ENCODE data around the gene ARPIN. TPM values are rescaled to one million over a fixed set of nuclear protein-coding genes. Genes with fewer than 3 reads are reported as not detected.

The ARPIN gene
- total RNA-seq, 5 donors from 2014 or later (not counting 1 experiment from before 2014, with no cell fraction given), result 0.03 to 0.09 (median 0.06) TPM; not detected in 1

DNA sequence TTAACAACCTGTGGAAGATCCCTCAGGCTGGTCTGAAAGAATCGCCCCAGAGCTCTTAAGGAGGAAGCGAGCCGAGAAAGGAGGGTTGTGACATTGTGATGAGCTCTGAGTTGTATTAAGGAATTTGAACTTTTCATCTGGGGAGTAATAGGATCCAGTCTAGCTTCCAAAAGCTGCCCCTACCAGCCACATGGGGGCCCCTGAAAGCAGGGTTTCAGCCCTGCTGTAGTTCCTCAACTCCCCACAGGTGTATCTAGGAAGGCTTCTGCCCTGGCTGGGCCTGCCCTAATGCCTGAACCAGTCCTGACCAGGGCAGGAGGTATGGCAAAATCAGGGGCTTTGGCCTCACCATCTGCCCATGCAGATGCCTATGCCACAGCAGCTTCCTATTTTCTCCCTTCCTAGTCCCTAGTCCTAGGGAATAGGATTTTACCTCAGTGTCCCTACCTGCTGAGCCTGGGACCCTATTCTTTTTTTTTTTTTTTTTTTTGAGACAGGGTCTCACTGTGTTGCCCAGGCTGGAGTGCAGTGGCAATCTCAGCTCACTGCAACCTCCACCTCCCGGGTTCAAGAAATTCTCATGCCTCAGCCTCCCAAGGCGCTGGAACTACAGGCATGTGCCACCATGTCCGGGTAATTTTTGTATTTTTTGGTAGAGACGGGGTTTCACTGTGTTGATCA lies 14.0 kb downstream of the ARPIN start:
- Mint-ChIP-seq H3K4me3 (no peak overlapping the region), H3K27ac (no peak overlapping the region), H3K36me3 (no peaks in the 10 kb centered on the region), H3K9me3 (no peaks in the 10 kb centered on the region), H3K4me1 (peaks cover 12 to 13% (median 13%) of the 10 kb centered on the region in 3 donors), H3K27me3 (no peaks in the 10 kb centered on the region)
- Histone ChIP-seq H3K4me1 (ENCODE audit: control insufficient read depth in 1 of 2, extremely low read depth in 1 of 2, insufficient read depth in 2 of 2, low read length in 2 of 2) (peaks cover 0 to 7% of the 10 kb centered on the region in 2 experiments), H3K27ac (ENCODE audit: low read length) (no peak overlapping the region), H3K9me3 (no peaks in the 10 kb centered on the region), H3K36me3 (ENCODE audit: control insufficient read depth in 2 of 2, extremely low read depth in 1 of 2, insufficient read depth in 1 of 2, low read length in 1 of 2) (no peaks in the 10 kb centered on the region), H3K4me3 (ENCODE audit: control insufficient read depth in 1 of 2, extremely low read depth in 1 of 2, low read length in 1 of 2) (no peak overlapping the region), H3K27me3 (replicated peaks in 1 of 2; ENCODE audit: control insufficient read depth in 2 of 2, extremely low read depth in 1 of 2, insufficient read depth in 2 of 2, low read length in 1 of 2) (peaks cover 0 to 6% of the 10 kb centered on the region in 2 experiments)
- WGBS (ENCODE audit: insufficient coverage), result 89% methylated on average over 3 of the region's 7 CpGs
- ChIA-PET CTCF (interaction anchor here (0.5 to 1.4 kb wide), 10 partner anchors 9 to 1031 kb away, joined by 3 to 10 read pairs (median 4); no protein-coding TSS in a partner anchor), POLR2A (no interaction called here)
- ATAC-seq (replicated peaks in 1 of 4), result peak; percentile 40 to 64 (median 50)
- peak in 34 of 35 experiments; percentile 8 to 65 (median 36) for DNase-seq

GRCh38 chr15:89898146-89898545 lies 14.6 kb downstream of the ARPIN start:
- Mint-ChIP-seq H3K4me1 (peaks cover 16 to 19% (median 19%) of the 10 kb centered on the region in 3 donors), H3K27me3 (no peaks in the 10 kb centered on the region), H3K36me3 (no peaks in the 10 kb centered on the region), H3K9me3 (no peaks in the 10 kb centered on the region), H3K27ac (no peak overlapping the region), H3K4me3 (no peak overlapping the region)
- no peak overlapping the region for H3K27ac ChIP-seq (ENCODE audit: low read length)
- no peak overlapping the region for H3K4me3 ChIP-seq (ENCODE audit: control insufficient read depth in 1 of 2, extremely low read depth in 1 of 2, low read length in 1 of 2)
- peaks cover 0 to 3% of the 10 kb centered on the region in 2 experiments for H3K27me3 ChIP-seq (replicated peaks in 1 of 2; ENCODE audit: control insufficient read depth in 2 of 2, extremely low read depth in 1 of 2, insufficient read depth in 2 of 2, low read length in 1 of 2)
- no peaks in the 10 kb centered on the region for H3K36me3 ChIP-seq (ENCODE audit: control insufficient read depth in 2 of 2, extremely low read depth in 1 of 2, insufficient read depth in 1 of 2, low read length in 1 of 2)
- DNase-seq (no peak), ATAC-seq (replicated peaks in 1 of 4) (no peak)
- ChIA-PET CTCF (interaction anchor here (0.5 to 1.4 kb wide), 10 partner anchors 8 to 1032 kb away, joined by 3 to 10 read pairs (median 4); no protein-coding TSS in a partner anchor), POLR2A (no interaction called here)
- H3K4me1 ChIP-seq (ENCODE audit: control insufficient read depth in 1 of 2, extremely low read depth in 1 of 2, insufficient read depth in 2 of 2, low read length in 2 of 2), result peaks cover 3 to 12% of the 10 kb centered on the region in 2 experiments
- H3K9me3 ChIP-seq, result no peaks in the 10 kb centered on the region
- WGBS (ENCODE audit: insufficient coverage), result no CpG with 5 or more reads among the region's 2 CpGs

GRCh38 chr15:89893696-89894447 lies 18.9 kb downstream of the ARPIN start, which contains the start of gene AP3S2:
AP3S2 (minus strand) TSS chr15:89893994; CDS start chr15:89893949, 45 bp downstream.
- ChIA-PET CTCF (interaction anchor here (0.9 to 1.9 kb wide), 4 partner anchors 19 to 338 kb away, joined by 3 to 17 read pairs (median 4); no protein-coding TSS in a partner anchor), POLR2A (interaction anchor here (1.2 to 1.3 kb wide), 2 partner anchors 19 to 45 kb away, joined by 4 to 7 read pairs; no protein-coding TSS in a partner anchor)
- peak within 1 kb of the TSS; percentile 95 to 99 for H3K4me3 ChIP-seq (ENCODE audit: control insufficient read depth in 1 of 2, extremely low read depth in 1 of 2, low read length in 1 of 2)
- ATAC-seq (replicated peaks in 1 of 4), result peak; percentile 94 to 97 (median 94)
- Mint-ChIP-seq H3K27me3 (no peaks in the 10 kb centered on the region), H3K4me1 (peaks cover 42 to 50% (median 48%) of the 10 kb centered on the region in 3 donors), H3K27ac (peak within 1 kb of the TSS; percentile 95), H3K9me3 (no peaks in the 10 kb centered on the region), H3K4me3 (peak within 1 kb of the TSS; percentile 95 to 98 (median 96)), H3K36me3 (peaks cover 5% of the 10 kb centered on the region)
- no peaks in the 10 kb centered on the region for H3K9me3 ChIP-seq
- WGBS (ENCODE audit: insufficient coverage), result 0% methylated on average over 57 of the region's 62 CpGs
- peaks cover 2 to 7% of the 10 kb centered on the region in 2 donors for H3K36me3 ChIP-seq (ENCODE audit: control insufficient read depth in 2 of 2, extremely low read depth in 1 of 2, insufficient read depth in 1 of 2, low read length in 1 of 2)
- H3K27ac ChIP-seq (ENCODE audit: low read length), result peak within 1 kb of the TSS; percentile 88
- H3K4me1 ChIP-seq (ENCODE audit: control insufficient read depth in 1 of 2, extremely low read depth in 1 of 2, insufficient read depth in 2 of 2, low read length in 2 of 2), result peaks cover 13 to 28% of the 10 kb centered on the region in 2 experiments
- no peaks in the 10 kb centered on the region for H3K27me3 ChIP-seq (replicated peaks in 1 of 2; ENCODE audit: control insufficient read depth in 2 of 2, extremely low read depth in 1 of 2, insufficient read depth in 2 of 2, low read length in 1 of 2)
- DNase-seq, result peak; percentile 74 to 92 (median 85)

DNA sequence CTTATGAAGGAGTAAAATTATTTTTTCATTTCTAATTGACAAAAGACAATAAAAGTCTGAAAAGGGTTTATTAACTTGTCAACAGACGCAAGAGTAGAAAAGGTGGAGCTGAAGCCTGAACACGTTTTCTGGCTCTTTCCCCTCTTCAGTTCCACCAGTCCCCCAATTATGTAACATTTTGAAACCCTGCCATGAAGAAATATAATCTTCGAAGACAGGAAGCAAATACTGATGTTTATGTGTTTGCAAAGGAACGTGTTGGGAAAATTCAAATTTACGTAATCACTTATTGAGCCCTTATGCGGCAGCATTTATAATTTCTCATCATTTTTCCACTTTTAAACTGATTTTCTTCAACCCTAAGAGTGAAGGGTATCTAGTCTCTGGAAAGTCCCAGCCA lies 19.7 kb downstream of the ARPIN start:
- peaks cover 42 to 50% (median 49%) of the 10 kb centered on the region in 3 donors for H3K4me1 Mint-ChIP-seq
- WGBS (ENCODE audit: insufficient coverage), result no CpG with 5 or more reads among the region's 6 CpGs
- peaks cover 14% of the 10 kb centered on the region for H3K36me3 Mint-ChIP-seq

DNA sequence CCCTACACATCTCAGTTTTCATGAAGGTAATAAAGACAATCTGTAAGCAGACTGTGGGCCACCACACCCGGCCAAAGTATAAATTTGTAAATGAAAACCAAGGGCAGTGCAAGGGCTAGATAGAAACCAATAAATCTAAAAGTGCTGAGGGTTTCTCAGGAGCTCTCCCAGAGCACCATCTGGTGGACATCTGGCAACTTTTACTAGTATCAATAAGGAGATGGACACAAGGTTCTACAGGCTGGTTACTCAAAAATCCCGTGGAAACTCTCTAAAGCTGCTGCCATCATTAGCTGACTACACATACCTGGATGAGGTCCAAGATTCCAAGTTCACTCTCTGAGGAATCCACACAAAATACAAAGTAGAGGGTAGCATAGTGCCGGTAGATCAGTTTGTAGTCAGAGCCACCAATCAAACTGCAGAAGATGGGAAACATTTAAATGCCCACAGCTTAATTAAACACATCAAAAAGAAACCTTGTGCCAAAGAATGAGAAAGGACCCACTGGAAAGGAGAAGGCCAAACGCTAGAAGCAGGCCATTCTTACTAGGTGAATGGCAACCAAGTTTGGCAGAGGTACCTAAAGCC lies 24.4 kb downstream of the ARPIN start:
- Histone ChIP-seq H3K27ac (ENCODE audit: low read length) (no peak overlapping the region), H3K4me1 (ENCODE audit: control insufficient read depth in 1 of 2, extremely low read depth in 1 of 2, insufficient read depth in 2 of 2, low read length in 2 of 2) (peaks cover 12 to 18% of the 10 kb centered on the region in 2 experiments), H3K27me3 (replicated peaks in 1 of 2; ENCODE audit: control insufficient read depth in 2 of 2, extremely low read depth in 1 of 2, insufficient read depth in 2 of 2, low read length in 1 of 2) (no peaks in the 10 kb centered on the region), H3K4me3 (ENCODE audit: control insufficient read depth in 1 of 2, extremely low read depth in 1 of 2, low read length in 1 of 2) (no peak overlapping the region), H3K36me3 (ENCODE audit: control insufficient read depth in 2 of 2, extremely low read depth in 1 of 2, insufficient read depth in 1 of 2, low read length in 1 of 2) (peaks cover 7 to 44% of the 10 kb centered on the region in 2 donors), H3K9me3 (no peaks in the 10 kb centered on the region)
- peaks cover 28 to 32% (median 32%) of the 10 kb centered on the region in 3 donors for H3K4me1 Mint-ChIP-seq
- ChIA-PET CTCF (interaction anchor here (0.6 to 5.8 kb wide), 6 partner anchors 10 to 36 kb away, joined by 3 to 27 read pairs (median 3); no protein-coding TSS in a partner anchor), POLR2A (interaction anchor here in 1 of 2 donors (0.9 kb wide), 1 partner anchor 12 kb away, joined by 3 read pairs; no protein-coding TSS in a partner anchor)
- H3K27me3 Mint-ChIP-seq, result no peaks in the 10 kb centered on the region
- H3K27ac Mint-ChIP-seq, result no peak overlapping the region
- WGBS (ENCODE audit: insufficient coverage), result no CpG with 5 or more reads among the region's 4 CpGs
- peaks cover 22% of the 10 kb centered on the region for H3K36me3 Mint-ChIP-seq
- ATAC-seq (replicated peaks in 1 of 4), result no peak
- H3K4me3 Mint-ChIP-seq, result no peak overlapping the region
- no peak for DNase-seq
- no peaks in the 10 kb centered on the region for H3K9me3 Mint-ChIP-seq

More for the DNA sequence above, 19.7 kb downstream of the ARPIN start:
- CTCF ChIA-PET, result interaction anchor here in 1 of 2 donors (0.9 to 1.8 kb wide), 2 partner anchors 18 to 178 kb away, joined by 5 to 6 read pairs; no protein-coding TSS in a partner anchor
- DNase-seq, result peak in 1 of 35 experiments; percentile 12
- Histone ChIP-seq H3K36me3 (ENCODE audit: control insufficient read depth in 2 of 2, extremely low read depth in 1 of 2, insufficient read depth in 1 of 2, low read length in 1 of 2) (peaks cover 7 to 11% of the 10 kb centered on the region in 2 donors), H3K27ac (ENCODE audit: low read length) (peak overlapping the region; percentile 88), H3K4me1 (ENCODE audit: control insufficient read depth in 1 of 2, extremely low read depth in 1 of 2, insufficient read depth in 2 of 2, low read length in 2 of 2) (peaks cover 13 to 28% of the 10 kb centered on the region in 2 experiments), H3K9me3 (no peaks in the 10 kb centered on the region), H3K27me3 (replicated peaks in 1 of 2; ENCODE audit: control insufficient read depth in 2 of 2, extremely low read depth in 1 of 2, insufficient read depth in 2 of 2, low read length in 1 of 2) (no peaks in the 10 kb centered on the region), H3K4me3 (ENCODE audit: control insufficient read depth in 1 of 2, extremely low read depth in 1 of 2, low read length in 1 of 2) (peak overlapping the region; percentile 95 to 99)
- peak overlapping the region; percentile 95 to 98 (median 96) for H3K4me3 Mint-ChIP-seq
- no peaks in the 10 kb centered on the region for H3K27me3 Mint-ChIP-seq
- peak overlapping the region; percentile 95 for H3K27ac Mint-ChIP-seq
- no peak for ATAC-seq (replicated peaks in 1 of 4)
- POLR2A ChIA-PET, result interaction anchor here in 1 of 2 donors (0.6 kb wide), 1 partner anchor 1961 kb away, joined by 8 read pairs; no protein-coding TSS in a partner anchor
- no peaks in the 10 kb centered on the region for H3K9me3 Mint-ChIP-seq
